K562 (cell line): Measurements from ENCODE around the gene TRPC4AP. TPM values are rescaled to one million over a fixed set of nuclear protein-coding genes. Genes with fewer than 3 reads are reported as not detected.

Experiments used
- ATAC-seq: fragments of 200-7000 bp; cut with Tn5 transposase; 3 replicates; pipeline ENCODE4 v1.9.1; 2020; ENCODE audit warnings: moderate library complexity
- BruUV-seq: library from RNA; stranded (reverse); fragments of 400-500 nt; replicated peaks from 2 replicates; lab custom pipeline; 2021; lab: Mats Ljungman, UMichigan
- CTCF ChIA-PET: fragments of 300-600 bp; formaldehyde crosslinking; extraction: SDS; loops from one replicate; lab custom pipeline; 2021; ENCODE audit warnings: low intra/inter-chr PET ratio; lab: Yijun Ruan, JAX
- POLR2A ChIA-PET: fragments of 300-600, 350-650 bp; sonication (Branson Sonifier 250); formaldehyde crosslinking; extraction: SDS; loops from one replicate; lab custom pipeline; 2021; ENCODE audit warnings: antibody characterized with exemption, inconsistent platforms; lab: Yijun Ruan, JAX
- DNase-seq, 4 experiments: peaks; one replicate each; pipeline versions ENCODE4 v3.0.0 to v3.0.0-alpha.2; 2011 to 2018; ENCODE audit warnings: low spot score in 3 of 4, mixed read lengths in 3 of 4; ENCODE audit errors: extremely low read depth in 1 of 4
- FAIRE-seq: peaks from 2 replicates; lab custom pipeline; 2011; peaks lifted over from hg19 to GRCh38; lab: Jason Lieb, UNC
- H2AFZ ChIP-seq: 2 replicates; pipeline ENCODE4 v1.6.0; 2011; ENCODE audit warnings: low read depth, low read length, control low read depth, inconsistent platforms
- H3K27ac ChIP-seq: fragments of 200-600 bp; 3 replicates; pipeline ENCODE4 v1.8.0; 2011; ENCODE audit warnings: low read depth, mild to moderate bottlenecking, control low read depth, inconsistent platforms, low read length, moderate library complexity, mixed read lengths; ENCODE audit errors: extremely low read depth
- H3K27me3 ChIP-seq, 2 experiments: fragments of 300-600 bp in 1 of 2; 2 replicates in 1 of 2; 3 replicates in 1 of 2; pipeline versions ENCODE4 v1.6.0 to v1.8.0; 2011; ENCODE audit warnings: inconsistent platforms in 2 of 2, low read length in 2 of 2, mild to moderate bottlenecking in 1 of 2, mixed read lengths in 1 of 2, moderate library complexity in 1 of 2; ENCODE audit not compliant: control insufficient read depth in 2 of 2, insufficient read depth in 2 of 2
- H3K36me3 ChIP-seq: fragments of 300-600 bp; 3 replicates; pipeline ENCODE4 v1.8.0; 2011; ENCODE audit warnings: mild to moderate bottlenecking, low read length, inconsistent platforms; ENCODE audit not compliant: control insufficient read depth, insufficient read depth
- H3K4me1 ChIP-seq, 2 experiments: fragments of 200-600 bp in 1 of 2; replicated peaks in 1 of 2; 2 replicates in 1 of 2; 3 replicates in 1 of 2; pipeline versions ENCODE4 v1.5.1 to v1.8.0; 2011; ENCODE audit warnings: inconsistent platforms in 2 of 2, low read length in 2 of 2, mild to moderate bottlenecking in 1 of 2, mixed read lengths in 1 of 2, moderate library complexity in 1 of 2; ENCODE audit not compliant: control insufficient read depth in 2 of 2, insufficient read depth in 2 of 2
- H3K4me2 ChIP-seq: 2 replicates; pipeline ENCODE4 v1.6.1; 2011; ENCODE audit warnings: low read length, control low read depth, inconsistent platforms, mixed read lengths; ENCODE audit not compliant: insufficient read depth
- H3K4me3 ChIP-seq: fragments of 200-600 bp; sonication (generic), shearing (Covaris generic); 2 replicates; pipeline ENCODE4 v1.5.1; 2016; ENCODE audit warnings: control low read depth, inconsistent platforms
- H3K79me2 ChIP-seq: fragments of 200-600 bp; 3 replicates; pipeline ENCODE4 v1.8.0; 2011; ENCODE audit warnings: low read length, inconsistent platforms; ENCODE audit not compliant: control insufficient read depth, insufficient read depth
- H3K9ac ChIP-seq, 2 experiments: 2 replicates each; pipeline versions ENCODE4 v1.6.0 to v1.6.1; 2011; ENCODE audit warnings: low read depth in 2 of 2, low read length in 2 of 2, control low read depth in 1 of 2, inconsistent platforms in 1 of 2, mild to moderate bottlenecking in 1 of 2, mixed read lengths in 1 of 2; ENCODE audit not compliant: insufficient read depth in 1 of 2
- H3K9me1 ChIP-seq: one replicate; pipeline ENCODE4 v1.6.0; 2011; ENCODE audit warnings: inconsistent platforms, mild to moderate bottlenecking, low read length, moderate library complexity; ENCODE audit not compliant: control insufficient read depth, insufficient read depth
- H3K9me3 ChIP-seq: replicated peaks from 2 replicates; pipeline ENCODE4 v1.5.1; 2011; ENCODE audit warnings: low read depth, low read length, inconsistent platforms; ENCODE audit not compliant: control insufficient read depth, insufficient read depth
- H4K20me1 ChIP-seq: replicated peaks from 2 replicates; pipeline ENCODE4 v1.6.1; 2011; ENCODE audit warnings: low read length, inconsistent platforms, mixed read lengths; ENCODE audit not compliant: control insufficient read depth, insufficient read depth
- CBX2 ChIP-seq: fragments of 200-600 bp; sonication (generic); IDR thresholded peaks from one replicate; pipeline ENCODE4 v1.6.1; 2012; ENCODE audit warnings: mild to moderate bottlenecking, low read length, inconsistent platforms; ENCODE audit not compliant: insufficient read depth, poor library complexity, severe bottlenecking
- ELF1 ChIP-seq: fragments of 200-800 bp; sonication (Bioruptor generic); IDR thresholded peaks from 2 replicates; pipeline ENCODE4 v1.6.1; 2016; ENCODE audit warnings: missing genetic modification characterization, missing compliant biosample characterization
- EP400 ChIP-seq: fragments of 450-650 bp; IDR thresholded peaks from 2 replicates; pipeline ENCODE4 v1.6.1; 2017; ENCODE audit warnings: antibody characterized with exemption, mild to moderate bottlenecking, moderate library complexity
- KHSRP ChIP-seq: fragments of 450-650 bp; IDR thresholded peaks from 2 replicates; pipeline ENCODE4 v1.6.1; 2017
- MXI1 ChIP-seq: IDR thresholded peaks from 2 replicates; pipeline ENCODE4 v1.6.1; 2011; ENCODE audit warnings: low read depth, mild to moderate bottlenecking, improper control_type of control experiment, low read length
- USF1 ChIP-seq: sonication (generic); formaldehyde crosslinking; IDR thresholded peaks from 2 replicates; pipeline ENCODE4 v1.9.0; 2022; ENCODE audit warnings: mild to moderate bottlenecking, missing genetic modification reagents
- ZFP1 ChIP-seq: fragments of 450-650 bp; formaldehyde crosslinking; IDR thresholded peaks from 2 replicates; pipeline ENCODE4 v1.4.0; 2020; ENCODE audit warnings: mild to moderate bottlenecking, mixed read lengths
- ZNF212 ChIP-seq: fragments of 450-650 bp; formaldehyde crosslinking; IDR thresholded peaks from 2 replicates; pipeline ENCODE4 v1.4.0; 2020; ENCODE audit warnings: mild to moderate bottlenecking
- WGBS: fragments of 100-300 bp; shearing (Covaris generic); methylation state at CpG from one replicate; pipeline ENCODE4 v1.1.6; 2016; ENCODE audit warnings: low coverage, mixed read lengths; ENCODE audit not compliant: insufficient coverage; ENCODE audit errors: missing lambda C conversion rate; 5-methylcytosine and 5-hydroxymethylcytosine counted together
- in situ Hi-C: fragments of 300-500 bp; cut with MboI; formaldehyde crosslinking; loops from 4 replicates; pipeline ENCODE4 v1.15.0; 2018; ENCODE audit warnings: inconsistent platforms, mixed read lengths
- intact Hi-C: fragments of 100-400 bp; cut with micrococcal nuclease; formaldehyde crosslinking; loops from 2 replicates; pipeline ENCODE4 v1.14.2; 2022
- polyA plus RNA-seq, 8 experiments: library from polyadenylated mRNA; depleted of rRNA in 4 of 8; stranded (reverse) in 5 of 8; unstranded in 3 of 8; fragments of >200 nt; fragmentation: Nextera tagmentation in 2 of 8; fragmentation: Illumina TruSeq in 1 of 8; extraction: Ambion mirVana in 2 of 8; extraction: Trizol in 1 of 8; gene quantifications; 2 replicates each; pipeline versions ENCODE4 v1.2.1 to v1.2.3, GENCODE V29; 2011 to 2014; ENCODE audit warnings: inconsistent platforms in 1 of 8, missing spikeins in 1 of 8
- total RNA-seq, 7 experiments: library from RNA; depleted of rRNA in 6 of 7; stranded (reverse); fragments of >200 nt in 6 of 7; fragmentation: Illumina TruSeq in 2 of 7; extraction: Trizol in 2 of 7; gene quantifications; 2 replicates each; pipeline versions ENCODE4 v1.2.1 to v1.2.3, GENCODE V29; 2011 to 2021; ENCODE audit warnings: low replicate concordance in 1 of 7
- TF ChIP-seq, protein P1 (sequence below): sonication (generic); formaldehyde crosslinking; IDR thresholded peaks from 2 replicates; pipeline ENCODE4 v1.8.1; 2023; ENCODE audit warnings: mild to moderate bottlenecking, missing genetic modification reagents, moderate library complexity
- TF ChIP-seq, protein P2 (sequence below): fragments of 200-600 bp; sonication (generic); IDR thresholded peaks from one replicate; pipeline ENCODE4 v1.6.1; 2012; ENCODE audit warnings: mild to moderate bottlenecking, low read depth, low read length, inconsistent platforms

Gene TRPC4AP
- total and polyA plus RNA-seq, 9 of the 15 experiments (the other 6 are each of a cell fraction or from before 2014, with no cell fraction given) = 2.3 to 70.3 (median 33.3) TPM

DNA sequence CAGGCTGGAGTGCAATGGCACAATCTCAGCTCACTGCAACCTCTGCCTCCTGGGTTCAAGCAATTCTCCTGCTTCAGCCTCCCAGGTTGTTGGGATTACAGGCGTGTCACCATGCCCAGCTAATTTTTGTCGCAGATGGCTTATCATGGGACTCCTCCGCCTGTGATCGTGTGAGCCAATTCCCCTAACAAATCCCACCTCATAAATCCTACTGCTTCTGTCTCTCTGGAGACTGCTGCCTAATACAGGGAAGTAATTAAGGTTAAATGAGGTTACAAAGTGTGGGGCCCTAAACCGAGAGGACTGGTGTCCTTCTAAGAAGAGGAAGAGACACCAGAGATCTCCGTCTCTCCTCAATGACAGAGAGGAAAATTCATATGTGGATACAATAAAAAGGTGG lies 52.0 kb downstream of the TRPC4AP start:
- intact Hi-C loops = no loop called here
- Histone ChIP-seq H2AFZ (no peak overlapping the region), H3K79me2 (peaks cover 2% of the 10 kb centered on the region; the same call in 1 of the 3 replicates), H3K4me3 (no peak overlapping the region), H3K36me3 (peaks cover 76% of the 10 kb centered on the region), H3K9me1 (no peaks in the 10 kb centered on the region), H3K27me3 (no peaks in the 10 kb centered on the region), H3K9ac (no peak overlapping the region), H4K20me1 (no peaks in the 10 kb centered on the region), H3K9me3 (no peaks in the 10 kb centered on the region; the same call in 1 of the 2 replicates), H3K27ac (no peak overlapping the region), H3K4me1 (no peaks in the 10 kb centered on the region), H3K4me2 (no peak overlapping the region)
- ATAC-seq (no peak), FAIRE-seq (no peak), DNase-seq (no peak)
- in situ Hi-C loops = no loop called here
- ChIA-PET POLR2A (interaction anchor here (0.6 to 3.9 kb wide), 4 partner anchors 10 to 24 kb away, joined by 3 to 14 read pairs (median 7); no protein-coding TSS in a partner anchor), CTCF (no interaction called here)
- whole genome bisulfite sequencing = 68% methylated on average over 6 of the region's 6 CpGs
- BruUV-seq = no TSS peak
- TF ChIP-seq MXI1 (no peak), ELF1 (tag) (no peak), ZFP1 (no peak), USF1 (CRISPR knock-in tag) (no peak), KHSRP (no peak), ZNF212 (CRISPR knock-in tag) (no peak), CBX2 (no peak), EP400 (no peak)
- TF ChIP-seq, protein P1, sequence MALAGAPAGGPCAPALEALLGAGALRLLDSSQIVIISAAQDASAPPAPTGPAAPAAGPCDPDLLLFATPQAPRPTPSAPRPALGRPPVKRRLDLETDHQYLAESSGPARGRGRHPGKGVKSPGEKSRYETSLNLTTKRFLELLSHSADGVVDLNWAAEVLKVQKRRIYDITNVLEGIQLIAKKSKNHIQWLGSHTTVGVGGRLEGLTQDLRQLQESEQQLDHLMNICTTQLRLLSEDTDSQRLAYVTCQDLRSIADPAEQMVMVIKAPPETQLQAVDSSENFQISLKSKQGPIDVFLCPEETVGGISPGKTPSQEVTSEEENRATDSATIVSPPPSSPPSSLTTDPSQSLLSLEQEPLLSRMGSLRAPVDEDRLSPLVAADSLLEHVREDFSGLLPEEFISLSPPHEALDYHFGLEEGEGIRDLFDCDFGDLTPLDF (CRISPR knock-in tag) = no peak
- TF ChIP-seq, protein P2, sequence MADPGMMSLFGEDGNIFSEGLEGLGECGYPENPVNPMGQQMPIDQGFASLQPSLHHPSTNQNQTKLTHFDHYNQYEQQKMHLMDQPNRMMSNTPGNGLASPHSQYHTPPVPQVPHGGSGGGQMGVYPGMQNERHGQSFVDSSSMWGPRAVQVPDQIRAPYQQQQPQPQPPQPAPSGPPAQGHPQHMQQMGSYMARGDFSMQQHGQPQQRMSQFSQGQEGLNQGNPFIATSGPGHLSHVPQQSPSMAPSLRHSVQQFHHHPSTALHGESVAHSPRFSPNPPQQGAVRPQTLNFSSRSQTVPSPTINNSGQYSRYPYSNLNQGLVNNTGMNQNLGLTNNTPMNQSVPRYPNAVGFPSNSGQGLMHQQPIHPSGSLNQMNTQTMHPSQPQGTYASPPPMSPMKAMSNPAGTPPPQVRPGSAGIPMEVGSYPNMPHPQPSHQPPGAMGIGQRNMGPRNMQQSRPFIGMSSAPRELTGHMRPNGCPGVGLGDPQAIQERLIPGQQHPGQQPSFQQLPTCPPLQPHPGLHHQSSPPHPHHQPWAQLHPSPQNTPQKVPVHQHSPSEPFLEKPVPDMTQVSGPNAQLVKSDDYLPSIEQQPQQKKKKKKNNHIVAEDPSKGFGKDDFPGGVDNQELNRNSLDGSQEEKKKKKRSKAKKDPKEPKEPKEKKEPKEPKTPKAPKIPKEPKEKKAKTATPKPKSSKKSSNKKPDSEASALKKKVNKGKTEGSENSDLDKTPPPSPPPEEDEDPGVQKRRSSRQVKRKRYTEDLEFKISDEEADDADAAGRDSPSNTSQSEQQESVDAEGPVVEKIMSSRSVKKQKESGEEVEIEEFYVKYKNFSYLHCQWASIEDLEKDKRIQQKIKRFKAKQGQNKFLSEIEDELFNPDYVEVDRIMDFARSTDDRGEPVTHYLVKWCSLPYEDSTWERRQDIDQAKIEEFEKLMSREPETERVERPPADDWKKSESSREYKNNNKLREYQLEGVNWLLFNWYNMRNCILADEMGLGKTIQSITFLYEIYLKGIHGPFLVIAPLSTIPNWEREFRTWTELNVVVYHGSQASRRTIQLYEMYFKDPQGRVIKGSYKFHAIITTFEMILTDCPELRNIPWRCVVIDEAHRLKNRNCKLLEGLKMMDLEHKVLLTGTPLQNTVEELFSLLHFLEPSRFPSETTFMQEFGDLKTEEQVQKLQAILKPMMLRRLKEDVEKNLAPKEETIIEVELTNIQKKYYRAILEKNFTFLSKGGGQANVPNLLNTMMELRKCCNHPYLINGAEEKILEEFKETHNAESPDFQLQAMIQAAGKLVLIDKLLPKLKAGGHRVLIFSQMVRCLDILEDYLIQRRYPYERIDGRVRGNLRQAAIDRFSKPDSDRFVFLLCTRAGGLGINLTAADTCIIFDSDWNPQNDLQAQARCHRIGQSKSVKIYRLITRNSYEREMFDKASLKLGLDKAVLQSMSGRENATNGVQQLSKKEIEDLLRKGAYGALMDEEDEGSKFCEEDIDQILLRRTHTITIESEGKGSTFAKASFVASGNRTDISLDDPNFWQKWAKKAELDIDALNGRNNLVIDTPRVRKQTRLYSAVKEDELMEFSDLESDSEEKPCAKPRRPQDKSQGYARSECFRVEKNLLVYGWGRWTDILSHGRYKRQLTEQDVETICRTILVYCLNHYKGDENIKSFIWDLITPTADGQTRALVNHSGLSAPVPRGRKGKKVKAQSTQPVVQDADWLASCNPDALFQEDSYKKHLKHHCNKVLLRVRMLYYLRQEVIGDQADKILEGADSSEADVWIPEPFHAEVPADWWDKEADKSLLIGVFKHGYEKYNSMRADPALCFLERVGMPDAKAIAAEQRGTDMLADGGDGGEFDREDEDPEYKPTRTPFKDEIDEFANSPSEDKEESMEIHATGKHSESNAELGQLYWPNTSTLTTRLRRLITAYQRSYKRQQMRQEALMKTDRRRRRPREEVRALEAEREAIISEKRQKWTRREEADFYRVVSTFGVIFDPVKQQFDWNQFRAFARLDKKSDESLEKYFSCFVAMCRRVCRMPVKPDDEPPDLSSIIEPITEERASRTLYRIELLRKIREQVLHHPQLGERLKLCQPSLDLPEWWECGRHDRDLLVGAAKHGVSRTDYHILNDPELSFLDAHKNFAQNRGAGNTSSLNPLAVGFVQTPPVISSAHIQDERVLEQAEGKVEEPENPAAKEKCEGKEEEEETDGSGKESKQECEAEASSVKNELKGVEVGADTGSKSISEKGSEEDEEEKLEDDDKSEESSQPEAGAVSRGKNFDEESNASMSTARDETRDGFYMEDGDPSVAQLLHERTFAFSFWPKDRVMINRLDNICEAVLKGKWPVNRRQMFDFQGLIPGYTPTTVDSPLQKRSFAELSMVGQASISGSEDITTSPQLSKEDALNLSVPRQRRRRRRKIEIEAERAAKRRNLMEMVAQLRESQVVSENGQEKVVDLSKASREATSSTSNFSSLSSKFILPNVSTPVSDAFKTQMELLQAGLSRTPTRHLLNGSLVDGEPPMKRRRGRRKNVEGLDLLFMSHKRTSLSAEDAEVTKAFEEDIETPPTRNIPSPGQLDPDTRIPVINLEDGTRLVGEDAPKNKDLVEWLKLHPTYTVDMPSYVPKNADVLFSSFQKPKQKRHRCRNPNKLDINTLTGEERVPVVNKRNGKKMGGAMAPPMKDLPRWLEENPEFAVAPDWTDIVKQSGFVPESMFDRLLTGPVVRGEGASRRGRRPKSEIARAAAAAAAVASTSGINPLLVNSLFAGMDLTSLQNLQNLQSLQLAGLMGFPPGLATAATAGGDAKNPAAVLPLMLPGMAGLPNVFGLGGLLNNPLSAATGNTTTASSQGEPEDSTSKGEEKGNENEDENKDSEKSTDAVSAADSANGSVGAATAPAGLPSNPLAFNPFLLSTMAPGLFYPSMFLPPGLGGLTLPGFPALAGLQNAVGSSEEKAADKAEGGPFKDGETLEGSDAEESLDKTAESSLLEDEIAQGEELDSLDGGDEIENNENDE = no peak
